Cardiac muscle cell (in vitro differentiated cells and primary cell): ENCODE measurements around the gene FXYD6. TPM values are rescaled to one million over a fixed set of nuclear protein-coding genes. Genes with fewer than 3 reads are reported as not detected.

ENCODE experiments used
- DNase-seq, 2 donors: peaks; one replicate each; pipeline versions ENCODE4 v3.0.0 to v3.0.0-alpha.2; 2010 to 2017; ENCODE audit warnings: low read depth in 1 of 2, low spot score in 1 of 2
- H3K27ac ChIP-seq: fragments of 200-600 bp; sonication (generic); 2 replicates; pipeline ENCODE4 v1.5.1; 2016
- H3K27me3 ChIP-seq: fragments of 200-600 bp; sonication (generic); 2 replicates; pipeline ENCODE4 v1.6.0; 2016; ENCODE audit warnings: control low read depth
- H3K36me3 ChIP-seq: fragments of 200-600 bp; sonication (generic); 2 replicates; pipeline ENCODE4 v1.5.1; 2016; ENCODE audit warnings: control low read depth
- H3K4me1 ChIP-seq: fragments of 200-600 bp; sonication (generic); 2 replicates; pipeline ENCODE4 v1.8.1; 2017; ENCODE audit warnings: low read depth, mild to moderate bottlenecking, mixed run types
- H3K4me3 ChIP-seq: fragments of 200-600 bp; sonication (generic); 2 replicates; pipeline ENCODE4 v1.5.1; 2016; ENCODE audit warnings: mild to moderate bottlenecking
- H3K9me3 ChIP-seq: fragments of 200-600 bp; sonication (generic); 2 replicates; pipeline ENCODE4 v1.5.1; 2017; ENCODE audit warnings: low read depth, mild to moderate bottlenecking, control low read depth
- polyA plus RNA-seq: library from polyadenylated mRNA; unstranded; fragments of >200 nt; fragmentation: Nextera tagmentation; extraction: Ambion mirVana; gene quantifications from 2 replicates; pipeline ENCODE4 v1.2.1, GENCODE V29; 2016
- total RNA-seq: library from RNA; depleted of rRNA; stranded (reverse); fragments of >200 nt; gene quantifications from 2 replicates; pipeline ENCODE4 v1.2.3, GENCODE V29; 2016
- TF ChIP-seq, protein P1 (sequence below): IDR thresholded peaks from 2 replicates; pipeline ENCODE4 v1.5.1; 2012; ENCODE audit warnings: low read depth, mild to moderate bottlenecking, low read length

FXYD6 gene
- total and polyA plus RNA-seq, 2 experiments from 2014 or later: 310 to 403 TPM

DNA sequence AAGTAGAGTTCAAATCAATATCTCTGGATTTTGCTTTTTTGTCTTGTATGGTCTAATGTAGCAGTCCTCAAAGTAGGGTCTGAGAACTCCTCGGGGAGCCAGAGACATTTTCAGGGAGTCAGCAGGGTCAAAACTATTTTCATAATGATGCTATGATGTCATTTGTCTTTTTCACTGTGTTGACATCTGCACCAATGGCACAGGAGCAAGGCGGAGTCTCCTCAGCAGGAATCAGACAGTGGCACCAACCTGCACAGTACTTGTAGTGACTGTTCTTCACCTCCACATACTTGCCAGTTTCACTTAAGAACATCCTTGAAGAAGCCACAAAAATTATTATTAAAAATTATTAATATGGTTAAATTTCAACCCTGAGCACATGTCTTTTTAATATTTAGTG, 14.9 kb upstream of the FXYD6 start:
- TF ChIP-seq, protein P1, sequence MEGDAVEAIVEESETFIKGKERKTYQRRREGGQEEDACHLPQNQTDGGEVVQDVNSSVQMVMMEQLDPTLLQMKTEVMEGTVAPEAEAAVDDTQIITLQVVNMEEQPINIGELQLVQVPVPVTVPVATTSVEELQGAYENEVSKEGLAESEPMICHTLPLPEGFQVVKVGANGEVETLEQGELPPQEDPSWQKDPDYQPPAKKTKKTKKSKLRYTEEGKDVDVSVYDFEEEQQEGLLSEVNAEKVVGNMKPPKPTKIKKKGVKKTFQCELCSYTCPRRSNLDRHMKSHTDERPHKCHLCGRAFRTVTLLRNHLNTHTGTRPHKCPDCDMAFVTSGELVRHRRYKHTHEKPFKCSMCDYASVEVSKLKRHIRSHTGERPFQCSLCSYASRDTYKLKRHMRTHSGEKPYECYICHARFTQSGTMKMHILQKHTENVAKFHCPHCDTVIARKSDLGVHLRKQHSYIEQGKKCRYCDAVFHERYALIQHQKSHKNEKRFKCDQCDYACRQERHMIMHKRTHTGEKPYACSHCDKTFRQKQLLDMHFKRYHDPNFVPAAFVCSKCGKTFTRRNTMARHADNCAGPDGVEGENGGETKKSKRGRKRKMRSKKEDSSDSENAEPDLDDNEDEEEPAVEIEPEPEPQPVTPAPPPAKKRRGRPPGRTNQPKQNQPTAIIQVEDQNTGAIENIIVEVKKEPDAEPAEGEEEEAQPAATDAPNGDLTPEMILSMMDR: no peak
- Histone ChIP-seq H3K9me3 (no peaks in the 10 kb centered on the region), H3K27ac (no peak overlapping the region), H3K4me3 (no peak overlapping the region), H3K27me3 (peaks cover 8% of the 10 kb centered on the region), H3K36me3 (no peaks in the 10 kb centered on the region), H3K4me1 (peaks cover 20% of the 10 kb centered on the region)
- no peak for DNase-seq

DNA sequence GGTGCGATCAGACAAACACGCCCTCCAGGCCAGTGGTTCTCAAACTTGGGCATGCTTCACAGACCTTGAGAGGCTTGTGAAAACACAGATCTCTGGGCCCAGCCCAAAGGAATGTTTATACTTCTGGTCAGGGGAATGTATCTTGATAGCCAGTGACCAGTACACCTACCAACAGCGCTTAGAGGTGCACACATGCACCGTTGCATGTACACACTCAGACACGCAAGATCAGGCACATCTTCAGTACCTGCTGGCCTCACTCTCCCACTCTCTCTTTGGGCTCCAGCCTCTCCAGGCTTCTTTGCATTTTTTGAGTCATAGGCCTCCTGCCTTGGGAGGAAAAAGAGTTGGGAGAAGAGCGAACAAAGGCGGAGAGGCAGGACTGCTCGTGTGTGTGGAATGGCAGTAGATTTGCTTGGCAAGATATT, 11.7 kb upstream of the FXYD6 start:
- TF ChIP-seq, protein P1: no peak
- Histone ChIP-seq H3K4me1 (peaks cover 51% of the 10 kb centered on the region), H3K27ac (peak overlapping the region; percentile 32), H3K36me3 (no peaks in the 10 kb centered on the region), H3K4me3 (no peak overlapping the region), H3K9me3 (no peaks in the 10 kb centered on the region), H3K27me3 (peaks cover 5% of the 10 kb centered on the region)
- no peak for DNase-seq

DNA sequence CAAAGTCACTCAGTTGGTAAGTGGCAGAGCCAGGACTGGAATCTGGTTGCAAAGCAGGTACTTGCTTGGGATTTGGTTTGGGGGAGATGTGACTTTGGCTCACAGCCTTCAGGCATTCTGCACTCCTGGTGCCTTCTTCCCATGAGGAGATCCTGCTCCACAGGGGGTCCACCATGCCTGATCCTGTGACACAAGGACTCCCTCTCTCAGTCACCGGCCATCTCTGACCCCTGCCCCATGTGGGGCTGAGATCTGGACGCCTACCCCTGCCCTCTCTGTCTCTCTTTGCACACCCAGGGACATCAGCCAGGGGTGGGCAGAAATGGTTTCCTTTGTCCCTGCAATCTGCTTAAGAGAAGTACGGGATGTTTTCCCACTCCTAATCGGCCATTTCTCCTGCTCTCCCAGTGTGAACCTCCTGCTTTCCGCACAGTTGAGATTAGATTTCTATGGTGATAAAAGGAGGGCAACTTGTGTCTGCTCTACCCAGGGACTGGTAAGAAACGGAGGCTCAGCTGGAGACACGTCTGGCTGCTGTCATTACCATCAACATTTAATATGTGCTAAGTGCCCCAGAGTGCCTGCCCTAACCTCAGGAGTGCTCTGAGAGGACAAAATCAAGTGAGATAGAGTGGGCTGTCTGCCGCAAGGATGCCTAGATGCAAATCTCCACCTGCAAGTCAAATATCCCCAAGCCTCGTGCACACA, 11.1 kb upstream of the FXYD6 start:
- H3K4me3 ChIP-seq: no peak overlapping the region
- no peaks in the 10 kb centered on the region for H3K36me3 ChIP-seq
- peaks cover 5% of the 10 kb centered on the region for H3K27me3 ChIP-seq
- DNase-seq: peak in 1 of 2 donors; percentile 61
- peak overlapping the region; percentile 32 for H3K27ac ChIP-seq
- H3K9me3 ChIP-seq: no peaks in the 10 kb centered on the region
- peaks cover 56% of the 10 kb centered on the region for H3K4me1 ChIP-seq
- TF ChIP-seq, protein P1: no peak

DNA sequence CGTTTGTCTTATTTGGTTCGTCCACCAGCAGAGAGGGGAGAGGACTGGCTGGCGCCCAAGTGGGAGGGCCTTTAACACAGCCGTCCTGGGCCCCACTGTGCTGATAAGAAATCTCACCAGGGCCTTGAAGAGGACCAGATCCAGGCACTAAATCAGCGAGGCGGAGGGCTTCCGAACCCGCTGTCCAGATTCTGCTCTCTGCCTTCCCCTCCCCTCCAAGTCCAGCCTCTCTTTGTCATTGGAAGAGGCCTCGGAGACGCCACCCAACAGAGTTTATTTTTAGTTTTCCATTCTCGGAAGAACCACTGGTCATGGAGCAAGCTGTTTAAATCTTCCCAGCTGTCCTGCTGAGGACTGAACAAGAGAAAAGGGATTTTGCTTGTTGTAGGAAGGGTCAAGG, 9.3 kb upstream of the FXYD6 start:
- H3K36me3 ChIP-seq: no peaks in the 10 kb centered on the region
- TF ChIP-seq, protein P1: no peak
- H3K27ac ChIP-seq: peak overlapping the region; percentile 85
- peak overlapping the region; percentile 3 for H3K4me3 ChIP-seq
- peak; percentile 72 to 92 for DNase-seq
- no peaks in the 10 kb centered on the region for H3K9me3 ChIP-seq
- H3K4me1 ChIP-seq: peaks cover 64% of the 10 kb centered on the region
- H3K27me3 ChIP-seq: no peaks in the 10 kb centered on the region

DNA sequence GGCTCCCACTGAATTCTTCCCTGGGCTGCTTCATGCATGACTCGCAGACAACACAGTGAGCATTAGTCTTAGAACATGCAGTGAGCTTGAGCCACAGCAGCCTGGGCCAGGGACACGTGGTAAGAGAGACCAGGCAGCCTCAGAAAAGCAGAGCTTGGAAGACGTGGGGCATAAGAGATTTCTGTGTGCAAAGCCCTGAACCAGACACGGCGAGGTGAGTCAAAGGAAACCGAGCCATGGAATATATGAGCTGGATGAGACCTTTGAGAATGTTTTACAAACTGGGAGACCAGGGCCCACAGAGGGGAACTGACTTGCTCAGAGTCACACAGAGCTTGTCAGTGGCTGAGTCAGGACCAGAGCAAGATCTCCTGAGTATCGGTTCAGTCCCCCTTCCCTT, 8.5 kb upstream of the FXYD6 start:
- Histone ChIP-seq H3K4me1 (peaks cover 64% of the 10 kb centered on the region), H3K36me3 (no peaks in the 10 kb centered on the region), H3K4me3 (no peak overlapping the region), H3K27ac (peak overlapping the region; percentile 85), H3K27me3 (no peaks in the 10 kb centered on the region), H3K9me3 (no peaks in the 10 kb centered on the region)
- TF ChIP-seq, protein P1: no peak
- peak in 1 of 2 donors; percentile 40 for DNase-seq
